Fibroblast of lung (primary cell): ENCODE measurements around the gene RARRES2.
"Not testable (repeated sequence)": the region's sequence is repeated elsewhere in the genome, so short reads cannot be mapped to it uniquely, and the experiment has no call there.

Experiments used
- CTCF ChIP-seq, 2 donors: IDR thresholded peaks in 1 of 2; conservative IDR thresholded peaks in 1 of 2; 1 replicate in 1 of 2; 2 replicates in 1 of 2; pipeline ENCODE4 v1.5.1; 2011 to 2012; ENCODE audit warnings: low read length in 2 of 2, control low read depth in 1 of 2, inconsistent platforms in 1 of 2, low read depth in 1 of 2, mild to moderate bottlenecking in 1 of 2
- EZH2 ChIP-seq: IDR thresholded peaks from 2 replicates; pipeline ENCODE4 v1.5.1; 2012; ENCODE audit warnings: low read length, control low read depth, mild to moderate bottlenecking; ENCODE audit errors: missing control alignments

GRCh38 chr7:150295027-150295426 lies 46.4 kb downstream of the RARRES2 start:
- TF ChIP-seq CTCF (conservative IDR thresholded peaks at IDR 0.05 in 1 of 2, IDR thresholded peaks at IDR 0.05 in 1 of 2; ENCODE audit: low read depth in 1 of 2, low read length in 2 of 2); EZH2: not testable (repeated sequence)
